HG02642 (cell line): Measurements from ENCODE around the gene FRMD8.
"Not testable (repeated sequence)": the region's sequence is repeated elsewhere in the genome, so short reads cannot be mapped to it uniquely, and the experiment has no call there.

Source experiments
- ATAC-seq: cut with Tn5 transposase; IDR thresholded peaks from one replicate; pipeline ENCODE4 v1.9.1; 2021; ENCODE audit warnings: mild to moderate bottlenecking; ENCODE audit not compliant: unreplicated experiment, poor library complexity

The FRMD8 gene

GRCh38 chr11:65446446-65447277 is 60.2 kb downstream of the FRMD8 start:
- no peak for ATAC-seq

DNA sequence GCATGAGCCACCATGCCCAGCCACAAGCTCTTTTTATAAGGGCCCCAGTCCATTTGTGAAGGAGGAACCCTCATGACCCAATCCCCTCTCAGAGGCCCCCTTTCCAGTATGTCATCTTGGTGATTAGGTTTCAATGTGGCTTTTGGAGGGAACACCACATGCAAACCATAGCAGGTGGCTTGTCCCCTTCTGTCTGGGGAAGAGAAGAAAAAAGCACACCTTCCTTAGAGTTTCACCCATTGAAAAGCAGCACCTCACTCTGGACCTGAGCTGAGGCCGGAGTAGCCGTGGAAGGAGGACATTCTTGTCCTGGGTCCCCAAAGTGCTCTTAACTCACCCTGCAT is 61.6 kb downstream of the FRMD8 start:
- ATAC-seq: no peak

GRCh38 chr11:65448418-65449105 is 62.1 kb downstream of the FRMD8 start:
- no peak for ATAC-seq

DNA sequence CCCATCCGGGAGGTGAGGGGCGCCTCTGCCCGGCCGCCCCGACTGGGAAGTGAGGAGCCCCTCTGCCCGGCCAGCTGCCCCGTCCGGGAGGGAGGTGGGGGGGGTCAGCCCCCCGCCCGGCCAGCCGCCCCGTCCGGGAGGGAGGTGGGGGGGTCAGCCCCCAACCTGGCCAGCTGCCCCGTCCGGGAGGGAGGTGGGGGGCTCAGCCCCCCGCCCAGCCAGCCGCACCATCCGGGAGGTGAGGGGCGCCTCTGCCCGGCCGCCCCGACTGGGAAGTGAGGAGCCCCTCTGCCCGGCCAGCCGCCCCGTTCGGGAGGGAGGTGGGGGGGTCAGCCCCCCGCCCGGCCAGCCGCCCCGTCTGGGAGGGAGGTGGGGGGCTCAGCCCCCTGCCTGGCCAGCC is 64.9 kb downstream of the FRMD8 start:
- ATAC-seq: not testable (repeated sequence)

DNA sequence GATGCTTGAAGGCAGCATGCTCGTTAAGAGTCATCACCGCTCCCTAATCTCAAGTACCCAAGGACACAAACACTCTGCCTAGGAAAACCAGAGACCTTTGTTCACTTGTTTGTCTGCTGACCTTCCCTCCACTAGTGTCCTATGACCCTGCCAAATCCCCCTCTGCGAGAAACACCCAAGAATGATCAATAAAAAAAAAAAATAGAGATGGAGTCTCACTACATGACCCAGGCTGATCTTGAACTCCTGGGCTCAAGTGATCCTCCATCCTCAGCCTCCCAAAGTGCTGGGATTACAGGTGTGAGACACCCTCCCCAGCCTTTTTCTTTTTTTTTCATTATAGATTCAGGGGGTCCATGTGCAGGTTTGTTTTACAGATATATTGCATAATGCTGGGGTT is 65.8 kb downstream of the FRMD8 start:
- not testable (repeated sequence) for ATAC-seq

- ATAC-seq: no peak
Observed at GRCh38 chr11:65452806-65453490, 66.5 kb downstream of the FRMD8 start.

DNA sequence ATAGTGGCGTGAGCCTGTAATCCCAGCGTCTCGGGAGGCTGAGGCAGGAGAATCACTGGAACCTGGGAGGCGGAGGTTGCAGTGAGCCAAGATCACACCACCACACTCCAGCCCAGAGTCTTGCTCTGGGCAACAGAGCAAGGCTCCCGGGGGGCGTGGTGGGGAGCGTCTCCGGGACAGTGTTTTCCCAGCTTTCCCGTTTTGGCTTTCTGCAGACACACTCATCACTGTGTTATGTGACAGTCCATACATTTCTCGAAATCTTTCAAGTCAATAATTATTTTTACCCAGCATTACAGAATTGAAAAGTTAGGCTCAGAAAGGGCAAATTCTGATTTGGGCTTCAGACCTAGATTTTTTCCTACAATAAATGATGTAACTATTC is 67.9 kb downstream of the FRMD8 start:
- no peak for ATAC-seq

- peak; percentile 92 for ATAC-seq
Observed at GRCh38 chr11:65454696-65455456, 68.4 kb downstream of the FRMD8 start.

- no peak for ATAC-seq
Observed at GRCh38 chr11:65456418-65456817, 70.0 kb downstream of the FRMD8 start.

DNA sequence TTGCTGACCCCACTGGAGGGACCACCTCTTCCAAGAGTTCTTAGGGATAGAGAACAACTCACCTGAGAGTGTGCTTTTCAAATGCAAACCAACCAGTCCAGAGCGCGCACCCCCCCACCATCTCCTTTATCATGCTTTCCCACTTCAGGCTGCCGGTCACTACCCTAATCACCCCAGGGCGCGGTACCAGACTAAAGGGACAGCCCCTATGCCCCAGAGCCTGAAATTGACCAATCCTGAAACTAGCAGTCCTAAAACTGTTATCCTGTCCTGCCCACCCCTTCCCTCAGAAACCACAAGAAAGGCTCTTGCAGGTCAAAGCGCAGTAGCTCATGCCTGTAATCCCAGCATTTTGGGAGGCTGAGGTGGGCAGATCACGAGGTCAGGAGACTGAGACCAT is 73.1 kb downstream of the FRMD8 start:
- ATAC-seq: no peak
